GM19468 (cell line): Measurements from ENCODE around the gene MGAT4C.

ENCODE experiments used
- ATAC-seq: cut with Tn5 transposase; IDR thresholded peaks from one replicate; pipeline ENCODE4 v1.9.1; 2021; ENCODE audit warnings: mild to moderate bottlenecking, moderate library complexity, moderate number of reproducible peaks; ENCODE audit not compliant: unreplicated experiment; ENCODE audit errors: extremely low read depth

The MGAT4C gene

GRCh38 chr12:85996280-85996679 is 259.9 kb downstream of the MGAT4C start:
- ATAC-seq, result no peak

DNA sequence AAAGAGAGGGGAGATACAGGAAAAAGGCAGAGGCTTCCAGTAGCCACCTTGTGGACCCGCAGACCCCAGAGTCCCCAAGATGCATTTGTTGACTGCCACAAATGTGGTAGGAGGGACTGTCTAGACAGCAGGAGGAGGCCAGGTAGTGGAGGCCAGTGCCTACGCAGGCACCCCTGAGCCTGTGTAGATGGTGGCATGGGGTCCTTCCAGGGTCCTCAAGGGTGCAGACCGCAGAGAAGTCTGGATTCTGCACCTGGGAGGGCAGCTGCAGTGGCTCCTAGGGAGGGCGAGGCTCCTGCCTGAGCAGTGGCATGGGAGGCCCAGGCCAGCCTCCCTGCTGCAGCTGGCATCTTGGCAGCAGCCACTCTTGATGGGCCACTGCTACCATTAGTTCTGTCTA is 262.4 kb downstream of the MGAT4C start:
- no peak for ATAC-seq

- ATAC-seq, result no peak
Measured at GRCh38 chr12:85985996-85986395, 270.2 kb downstream of the MGAT4C start.

DNA sequence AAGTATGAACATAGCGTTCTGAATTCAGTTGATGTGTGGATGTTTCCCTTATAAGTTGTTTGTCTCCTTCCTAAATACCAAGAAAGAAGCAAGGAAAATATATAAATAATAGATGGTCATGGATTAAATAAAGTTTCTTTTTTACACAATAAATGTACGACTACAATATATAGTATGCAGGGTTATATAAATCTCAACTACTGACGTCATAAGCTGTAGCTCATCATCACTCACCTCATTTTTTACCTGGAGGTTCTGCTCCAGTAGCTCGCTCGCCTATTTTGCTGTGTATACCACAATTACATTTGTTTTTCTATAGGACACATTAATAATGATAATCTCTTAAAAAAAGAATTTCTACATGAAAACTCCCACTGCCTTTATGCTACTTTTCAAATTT is 272.6 kb downstream of the MGAT4C start:
- ATAC-seq, result no peak

DNA sequence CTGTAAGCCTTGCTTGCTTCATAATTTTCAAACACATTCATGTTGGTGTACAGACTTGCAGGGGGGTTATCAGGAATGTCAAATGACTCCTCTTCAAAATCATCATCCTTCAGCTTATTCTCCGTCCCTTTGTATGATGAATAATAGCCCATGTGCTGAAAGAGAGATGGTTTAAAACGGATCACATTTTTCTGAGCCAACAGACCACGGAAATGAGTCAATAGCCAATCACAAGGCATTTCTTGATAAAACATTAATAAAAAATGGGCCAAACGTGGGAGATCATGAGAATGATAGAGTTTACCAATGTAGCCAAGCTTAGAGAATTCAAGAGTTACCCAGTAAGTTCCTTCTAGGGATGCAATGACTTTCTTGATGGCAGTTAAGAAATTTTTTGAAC is 276.6 kb downstream of the MGAT4C start:
- ATAC-seq, result no peak

DNA sequence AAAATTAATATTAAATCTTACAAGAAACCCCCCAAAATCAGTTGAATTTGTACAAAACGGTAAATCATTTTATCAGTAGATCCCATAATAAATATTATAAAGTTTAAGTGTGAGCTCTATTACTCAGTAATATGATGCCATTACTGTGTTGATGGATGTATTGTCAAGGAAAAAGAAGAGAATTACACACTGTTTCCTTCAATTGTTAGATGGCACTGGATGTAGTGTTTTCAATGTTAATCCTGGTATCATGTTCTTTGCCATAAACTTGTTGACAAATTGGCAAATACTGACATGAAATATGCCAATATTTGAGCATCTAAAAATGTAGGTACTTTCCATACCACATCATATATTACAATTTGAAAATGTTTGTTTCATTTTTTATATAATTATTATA is 280.5 kb downstream of the MGAT4C start:
- ATAC-seq, result no peak

DNA sequence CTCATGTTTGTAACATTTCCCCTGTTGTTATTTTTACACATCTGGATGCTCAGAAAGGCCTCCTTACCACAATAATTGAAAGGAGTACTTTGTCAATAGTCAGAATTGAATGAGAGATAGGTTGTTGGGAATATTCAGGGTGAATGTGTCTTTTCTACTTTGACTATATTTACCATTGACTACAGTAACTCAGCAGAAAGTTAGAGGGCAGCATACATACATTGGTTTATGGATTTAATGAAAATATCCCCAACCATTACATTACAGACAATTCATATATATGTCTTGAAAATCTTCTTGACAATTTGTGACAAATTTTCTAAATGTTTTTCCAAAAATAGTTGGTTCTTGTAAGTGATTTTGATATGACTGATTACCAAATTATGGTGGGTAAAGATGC is 284.4 kb downstream of the MGAT4C start:
- ATAC-seq, result no peak

DNA sequence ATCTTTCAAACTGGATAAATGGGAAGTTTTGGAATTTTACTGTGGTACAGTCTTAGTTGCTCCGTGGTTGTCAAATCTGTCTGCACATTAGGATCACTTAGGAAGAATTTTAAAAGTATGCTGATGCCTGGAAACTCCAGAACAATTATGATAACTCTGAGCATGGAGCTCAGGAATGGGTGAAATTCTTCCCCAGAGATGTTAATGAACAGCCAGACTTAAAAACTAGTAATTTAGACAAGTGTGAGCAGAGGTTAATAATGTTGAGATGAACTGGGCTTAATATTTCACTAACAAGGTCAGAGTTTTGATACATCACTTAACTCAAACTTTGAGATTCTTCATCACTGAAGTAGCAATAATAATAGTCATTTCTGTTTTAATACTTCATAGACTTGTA is 287.6 kb downstream of the MGAT4C start:
- no peak for ATAC-seq

GRCh38 chr12:85963326-85963725 is 292.9 kb downstream of the MGAT4C start:
- no peak for ATAC-seq

DNA sequence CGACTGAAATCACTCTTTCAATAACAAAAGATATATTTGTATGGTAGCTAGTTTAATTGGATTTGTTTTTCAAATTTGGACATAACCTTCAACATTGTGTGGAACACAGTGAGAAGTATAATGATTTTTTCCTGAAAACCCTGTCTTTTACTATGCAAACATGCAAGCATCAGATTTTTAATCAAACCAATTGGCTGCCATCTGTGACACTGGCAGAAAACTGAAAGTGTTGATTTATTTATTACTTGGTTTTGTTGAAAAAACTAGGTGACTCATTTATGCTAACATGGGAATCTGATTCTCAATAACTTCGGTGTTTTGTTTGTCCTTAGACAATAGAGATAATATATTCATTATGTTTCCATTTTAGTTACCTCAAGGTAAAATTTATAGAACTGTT is 300.1 kb downstream of the MGAT4C start:
- no peak for ATAC-seq

DNA sequence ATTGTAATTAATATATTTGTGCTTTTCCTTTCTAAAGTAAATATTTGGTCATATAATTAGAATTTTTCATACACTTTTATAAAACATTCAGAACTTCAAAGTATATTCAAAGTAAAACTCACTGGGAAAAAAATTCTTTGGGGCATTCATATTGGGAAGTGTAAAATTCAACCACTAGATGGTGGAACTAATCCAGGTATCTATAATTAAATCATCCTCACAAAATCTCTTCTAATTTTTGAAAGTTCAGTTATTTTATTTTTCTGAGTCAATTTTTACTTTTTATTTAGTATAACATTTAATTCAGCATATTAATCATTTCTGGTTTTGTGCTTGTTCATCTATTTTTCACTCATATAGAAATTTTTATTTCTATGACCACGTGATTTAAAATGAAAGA is 301.1 kb downstream of the MGAT4C start:
- ATAC-seq, result no peak

DNA sequence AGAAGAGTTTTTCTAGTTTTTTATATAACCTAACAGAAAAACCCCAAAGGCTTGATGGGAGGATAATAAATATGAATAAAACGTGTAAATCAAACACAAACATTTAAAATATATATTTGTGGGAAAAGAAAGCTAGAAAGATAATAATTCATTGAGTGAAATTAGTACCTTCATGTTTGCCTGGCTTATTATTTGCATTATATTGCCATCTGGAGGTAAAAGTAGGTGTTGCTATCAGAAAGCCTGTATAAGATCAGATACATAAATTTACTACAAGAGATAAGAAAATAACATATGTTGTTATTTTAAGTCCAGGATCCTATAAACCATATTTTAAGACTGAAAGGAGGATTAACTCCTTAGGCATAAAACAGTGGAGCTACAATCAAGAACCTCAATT is 304.4 kb downstream of the MGAT4C start:
- ATAC-seq, result no peak

DNA sequence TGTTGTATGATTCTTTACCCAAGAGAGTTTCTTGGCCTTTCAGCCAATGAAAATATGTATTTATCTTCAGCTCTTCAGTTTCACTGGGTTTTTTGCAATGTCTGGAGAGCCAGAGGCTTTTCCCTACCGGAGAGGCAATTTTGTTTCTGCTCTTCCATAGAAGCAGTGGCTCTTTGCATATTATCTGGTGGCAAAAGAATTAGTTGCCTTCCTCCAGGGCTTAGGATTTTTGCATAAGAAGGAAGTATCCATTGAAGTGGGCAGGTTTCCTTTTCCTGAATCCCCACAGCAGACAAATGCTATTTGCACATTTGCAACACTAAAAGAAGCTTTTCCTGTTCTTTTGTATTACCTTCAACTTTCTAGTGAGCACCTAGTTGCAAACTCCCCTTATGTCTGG is 306.9 kb downstream of the MGAT4C start:
- ATAC-seq, result no peak

DNA sequence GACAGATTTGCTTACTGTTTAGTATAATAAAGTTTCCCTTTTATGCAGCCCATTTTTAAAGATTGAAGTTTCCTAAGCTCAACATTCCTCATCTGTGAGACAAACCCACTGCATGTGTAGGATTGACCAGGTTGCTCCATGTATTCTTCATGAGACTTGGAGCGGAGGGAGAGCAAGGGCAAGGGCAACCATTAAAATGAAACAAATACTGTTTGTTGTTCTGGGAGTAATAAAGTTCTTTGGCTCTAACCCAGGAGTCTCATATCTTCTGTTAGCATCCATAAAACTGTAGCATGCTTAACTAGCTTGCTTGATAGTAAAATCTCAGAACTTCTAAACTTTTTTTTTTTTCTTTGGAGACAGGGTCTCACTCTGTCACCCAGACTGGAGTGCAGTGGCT is 307.9 kb downstream of the MGAT4C start:
- no peak for ATAC-seq

DNA sequence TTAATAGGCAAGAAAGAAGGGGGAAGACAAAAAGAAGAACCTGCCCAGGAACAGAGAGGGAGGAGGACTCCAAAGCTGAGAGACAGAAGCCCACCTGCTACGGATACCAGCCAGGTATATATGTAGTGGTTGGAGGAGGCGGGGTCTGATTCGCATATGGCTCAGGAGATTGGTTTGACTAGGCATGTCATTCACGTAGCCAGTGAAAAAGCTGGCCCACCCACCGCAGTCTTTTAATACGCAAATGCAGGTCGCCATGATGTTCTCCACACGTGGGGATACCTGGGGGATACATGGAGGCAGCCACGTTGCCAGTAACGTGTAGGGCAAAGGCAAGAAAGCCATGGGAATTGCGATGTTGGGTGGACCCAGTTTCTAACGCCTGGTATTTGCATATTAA is 308.9 kb downstream of the MGAT4C start:
- no peak for ATAC-seq

DNA sequence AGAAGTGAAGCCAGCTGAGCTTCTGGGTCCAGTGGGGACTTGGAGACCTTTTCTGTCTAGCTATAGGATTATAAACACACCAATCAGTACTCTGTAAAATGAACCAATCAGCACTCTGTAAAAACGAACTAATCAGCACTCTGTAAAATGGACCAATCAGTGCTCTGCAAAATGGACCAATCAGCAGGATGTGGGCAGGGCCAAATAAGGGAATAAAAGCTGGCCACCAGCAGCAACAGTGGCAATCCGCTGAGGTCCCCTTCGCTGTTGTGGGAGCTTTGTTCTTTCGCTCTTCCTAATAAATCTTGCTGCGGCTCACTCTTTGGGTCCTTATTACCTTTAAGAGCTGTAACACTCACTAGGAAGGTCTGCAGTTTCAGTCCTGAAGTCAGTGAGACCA is 309.8 kb downstream of the MGAT4C start:
- ATAC-seq, result no peak

DNA sequence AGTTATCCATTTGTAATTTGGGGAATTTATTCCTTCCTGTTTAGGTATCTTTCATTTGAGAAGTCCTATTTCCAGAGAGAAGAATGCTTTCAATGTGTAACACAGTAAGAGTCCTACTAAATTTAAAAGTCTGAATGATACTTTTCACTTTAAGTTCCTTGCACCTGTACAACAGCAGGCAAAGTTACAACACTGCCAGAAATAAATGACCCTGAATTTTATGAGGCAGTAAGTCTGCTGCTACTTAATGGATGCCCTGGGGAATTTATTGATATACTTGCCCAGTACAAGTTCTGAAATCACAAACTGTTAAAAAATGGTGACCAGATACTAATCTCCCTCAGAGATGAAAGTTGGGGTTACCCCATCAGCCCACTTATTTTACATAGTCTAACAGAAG is 329.0 kb downstream of the MGAT4C start:
- no peak for ATAC-seq

DNA sequence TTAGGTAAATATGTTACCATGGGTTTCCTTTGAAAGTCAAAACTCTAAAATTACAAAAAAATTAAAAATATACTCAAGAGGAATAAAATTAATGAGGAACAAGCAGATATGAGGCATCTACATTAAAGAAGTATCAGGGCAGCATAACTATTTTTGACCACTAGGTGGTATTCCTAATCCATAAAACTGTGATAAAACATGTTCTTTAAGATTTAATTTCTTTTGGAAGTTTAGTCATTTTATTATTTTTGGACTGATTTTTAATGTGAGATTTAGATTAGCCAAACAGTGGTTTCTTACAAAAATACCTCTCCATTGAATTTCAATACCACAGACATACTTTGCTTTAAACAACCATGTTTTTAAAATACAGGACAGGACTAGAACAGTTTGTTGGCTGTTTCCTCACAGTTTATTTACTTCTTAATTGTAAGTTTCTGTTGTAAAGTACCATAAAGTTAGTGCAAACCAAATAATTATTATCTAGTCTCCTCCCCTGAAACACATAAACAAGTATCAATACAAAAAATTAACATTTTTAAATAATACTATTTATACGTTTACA is 332.3 kb downstream of the MGAT4C start:
- no peak for ATAC-seq

- ATAC-seq, result no peak
Measured at GRCh38 chr12:85920324-85920947, 335.8 kb downstream of the MGAT4C start.
